ENCODE data around the gene TRIM44.

Gene TRIM44

GRCh38 chr11:35622070-35622469 lies 40.5 kb upstream of the TRIM44 start:
- Histone ChIP-seq H2AK5ac (ENCODE audit: low read depth, low read length) (no peak overlapping the region), H3K4me1 (ENCODE audit: control insufficient read depth in 2 of 2, insufficient read depth in 1 of 2, low read depth in 1 of 2, low read length in 2 of 2) (peaks cover 5 to 15% of the 10 kb centered on the region in 2 donors), H3K4ac (ENCODE audit: low read length) (no peak overlapping the region), H3K9ac (ENCODE audit: low read depth, low read length, poor library complexity) (no peak overlapping the region), H2BK12ac (ENCODE audit: low read length) (no peak overlapping the region), H3K79me1 (ENCODE audit: low read depth, low read length) (peaks cover 5% of the 10 kb centered on the region), H3K23ac (ENCODE audit: low read depth, low read length, poor library complexity) (no peak overlapping the region), H4K8ac (ENCODE audit: low read depth, low read length) (no peak overlapping the region), H3K18ac (ENCODE audit: low read length) (no peak overlapping the region), H3K14ac (ENCODE audit: low read length) (no peak overlapping the region), H3K9me3 (replicated peaks in 1 of 2; ENCODE audit: control insufficient read depth in 2 of 2, insufficient read depth in 1 of 2, low read depth in 1 of 2, low read length in 2 of 2) (no peaks in the 10 kb centered on the region), H2BK120ac (ENCODE audit: low read depth, low read length) (no peak overlapping the region), H3K36me3 (replicated peaks in 1 of 2; ENCODE audit: control insufficient read depth in 2 of 2, insufficient read depth in 2 of 2, low read length in 2 of 2) (peaks cover 0 to 10% of the 10 kb centered on the region in 2 donors), H2AFZ (ENCODE audit: low read length) (no peak overlapping the region), H2BK15ac (ENCODE audit: low read length) (no peak overlapping the region), H2BK5ac (ENCODE audit: low read length) (no peak overlapping the region), H3K27me3 (ENCODE audit: control insufficient read depth in 3 of 3, insufficient read depth in 3 of 3, low read depth in 1 of 3, low read length in 3 of 3) (no peaks in the 10 kb centered on the region), H3K4me2 (ENCODE audit: insufficient read depth, low read length, poor library complexity, severe bottlenecking) (no peak overlapping the region), H4K91ac (ENCODE audit: low read depth, low read length, poor library complexity) (no peak overlapping the region), H3K4me3 (ENCODE audit: low read length in 2 of 2) (no peak overlapping the region), H3K27ac (replicated peaks; ENCODE audit: low read length) (no peak overlapping the region)
- WGBS, 2 donors (ENCODE audit: extremely low coverage in 2 of 2, insufficient read length in 2 of 2, insufficient replicate concordance in 1 of 2), result no CpG with 5 or more reads among the region's 3 CpGs
- no peak for DNase-seq (ENCODE audit: low spot score)

DNA sequence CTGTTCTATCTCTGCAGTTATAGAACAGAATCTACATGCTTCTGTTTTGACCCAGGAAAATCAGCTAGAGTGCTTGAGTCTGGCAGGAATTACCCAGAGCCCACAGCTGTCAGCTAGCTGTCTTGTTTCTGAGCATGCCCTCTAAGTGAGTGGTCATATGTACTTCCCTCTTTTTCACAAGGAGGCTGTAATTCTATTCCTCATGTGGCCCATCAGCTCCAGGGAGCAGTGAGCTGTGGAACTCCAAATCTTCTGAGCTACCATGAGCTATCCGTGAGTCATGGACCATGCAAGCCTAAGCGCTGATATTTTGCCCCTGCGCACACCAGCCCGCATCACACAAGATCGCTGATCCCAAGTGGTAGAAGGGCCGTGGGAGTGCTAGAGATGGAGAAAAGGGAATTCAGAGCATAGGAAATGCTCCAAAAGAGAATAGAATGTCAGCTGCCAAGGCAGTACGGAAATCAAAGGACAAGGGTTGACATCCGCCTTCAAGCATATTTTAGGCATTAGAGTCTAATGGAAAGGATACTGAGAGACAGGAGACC lies 38.9 kb upstream of the TRIM44 start:
- Histone ChIP-seq H3K79me1 (ENCODE audit: low read depth, low read length) (peaks cover 5% of the 10 kb centered on the region), H3K4me3 (ENCODE audit: low read length in 2 of 2) (no peak overlapping the region), H4K8ac (ENCODE audit: low read depth, low read length) (no peak overlapping the region), H3K27me3 (ENCODE audit: control insufficient read depth in 3 of 3, insufficient read depth in 3 of 3, low read depth in 1 of 3, low read length in 3 of 3) (no peaks in the 10 kb centered on the region), H4K91ac (ENCODE audit: low read depth, low read length, poor library complexity) (no peak overlapping the region), H3K9ac (ENCODE audit: low read depth, low read length, poor library complexity) (no peak overlapping the region), H3K14ac (ENCODE audit: low read length) (no peak overlapping the region), H3K9me3 (replicated peaks in 1 of 2; ENCODE audit: control insufficient read depth in 2 of 2, insufficient read depth in 1 of 2, low read depth in 1 of 2, low read length in 2 of 2) (no peaks in the 10 kb centered on the region), H2BK15ac (ENCODE audit: low read length) (no peak overlapping the region), H2BK5ac (ENCODE audit: low read length) (no peak overlapping the region), H3K23ac (ENCODE audit: low read depth, low read length, poor library complexity) (no peak overlapping the region), H2AFZ (ENCODE audit: low read length) (no peak overlapping the region), H2AK5ac (ENCODE audit: low read depth, low read length) (no peak overlapping the region), H2BK12ac (ENCODE audit: low read length) (no peak overlapping the region), H3K18ac (ENCODE audit: low read length) (no peak overlapping the region), H3K4ac (ENCODE audit: low read length) (no peak overlapping the region), H3K36me3 (replicated peaks in 1 of 2; ENCODE audit: control insufficient read depth in 2 of 2, insufficient read depth in 2 of 2, low read length in 2 of 2) (peaks cover 0 to 10% of the 10 kb centered on the region in 2 donors), H3K4me2 (ENCODE audit: insufficient read depth, low read length, poor library complexity, severe bottlenecking) (no peak overlapping the region), H3K27ac (replicated peaks; ENCODE audit: low read length) (no peak overlapping the region), H2BK120ac (ENCODE audit: low read depth, low read length) (no peak overlapping the region), H3K4me1 (ENCODE audit: control insufficient read depth in 2 of 2, insufficient read depth in 1 of 2, low read depth in 1 of 2, low read length in 2 of 2) (peaks cover 0 to 11% of the 10 kb centered on the region in 2 donors)
- no CpG with 5 or more reads among the region's 8 CpGs for WGBS, 2 donors (ENCODE audit: extremely low coverage in 2 of 2, insufficient read length in 2 of 2, insufficient replicate concordance in 1 of 2)
- no peak for DNase-seq (ENCODE audit: low spot score)

- H2AFZ ChIP-seq (ENCODE audit: low read length), result no peak overlapping the region
- peaks cover 0 to 11% of the 10 kb centered on the region in 2 donors for H3K4me1 ChIP-seq (ENCODE audit: control insufficient read depth in 2 of 2, insufficient read depth in 1 of 2, low read depth in 1 of 2, low read length in 2 of 2)
- H4K8ac ChIP-seq (ENCODE audit: low read depth, low read length), result no peak overlapping the region
- H3K36me3 ChIP-seq (replicated peaks in 1 of 2; ENCODE audit: control insufficient read depth in 2 of 2, insufficient read depth in 2 of 2, low read length in 2 of 2), result peaks cover 0 to 10% of the 10 kb centered on the region in 2 donors
- H3K4me3 ChIP-seq (ENCODE audit: low read length in 2 of 2), result no peak overlapping the region
- H3K27ac ChIP-seq (replicated peaks; ENCODE audit: low read length), result no peak overlapping the region
- H2AK5ac ChIP-seq (ENCODE audit: low read depth, low read length), result no peak overlapping the region
- peaks cover 4% of the 10 kb centered on the region for H3K79me1 ChIP-seq (ENCODE audit: low read depth, low read length)
- no peak overlapping the region for H4K91ac ChIP-seq (ENCODE audit: low read depth, low read length, poor library complexity)
- H3K18ac ChIP-seq (ENCODE audit: low read length), result no peak overlapping the region
- no peak overlapping the region for H2BK120ac ChIP-seq (ENCODE audit: low read depth, low read length)
- H3K4ac ChIP-seq (ENCODE audit: low read length), result no peak overlapping the region
- no peak overlapping the region for H2BK15ac ChIP-seq (ENCODE audit: low read length)
- no peak overlapping the region for H3K9ac ChIP-seq (ENCODE audit: low read depth, low read length, poor library complexity)
- no peak overlapping the region for H3K4me2 ChIP-seq (ENCODE audit: insufficient read depth, low read length, poor library complexity, severe bottlenecking)
- no peaks in the 10 kb centered on the region for H3K27me3 ChIP-seq (ENCODE audit: control insufficient read depth in 3 of 3, insufficient read depth in 3 of 3, low read depth in 1 of 3, low read length in 3 of 3)
- H2BK12ac ChIP-seq (ENCODE audit: low read length), result no peak overlapping the region
- H3K14ac ChIP-seq (ENCODE audit: low read length), result no peak overlapping the region
- no peak overlapping the region for H3K23ac ChIP-seq (ENCODE audit: low read depth, low read length, poor library complexity)
- no peaks in the 10 kb centered on the region for H3K9me3 ChIP-seq (replicated peaks in 1 of 2; ENCODE audit: control insufficient read depth in 2 of 2, insufficient read depth in 1 of 2, low read depth in 1 of 2, low read length in 2 of 2)
- no peak overlapping the region for H2BK5ac ChIP-seq (ENCODE audit: low read length)
- WGBS, 2 donors (ENCODE audit: extremely low coverage in 2 of 2, insufficient read length in 2 of 2, insufficient replicate concordance in 1 of 2), result no CpG with 5 or more reads among the region's 2 CpGs
- no peak for DNase-seq (ENCODE audit: low spot score)
These were observed 38.3 kb upstream of the TRIM44 start for GRCh38 chr11:35624316-35624715.

- no peak overlapping the region for H3K4ac ChIP-seq (ENCODE audit: low read length)
- no peak overlapping the region for H3K4me3 ChIP-seq (ENCODE audit: low read length in 2 of 2)
- H3K4me1 ChIP-seq (ENCODE audit: control insufficient read depth in 2 of 2, insufficient read depth in 1 of 2, low read depth in 1 of 2, low read length in 2 of 2), result peaks cover 0 to 11% of the 10 kb centered on the region in 2 donors
- no peak overlapping the region for H3K9ac ChIP-seq (ENCODE audit: low read depth, low read length, poor library complexity)
- no peak overlapping the region for H2BK5ac ChIP-seq (ENCODE audit: low read length)
- H3K79me1 ChIP-seq (ENCODE audit: low read depth, low read length), result no peaks in the 10 kb centered on the region
- H3K36me3 ChIP-seq (replicated peaks in 1 of 2; ENCODE audit: control insufficient read depth in 2 of 2, insufficient read depth in 2 of 2, low read length in 2 of 2), result peaks cover 0 to 10% of the 10 kb centered on the region in 2 donors
- H3K27ac ChIP-seq (replicated peaks; ENCODE audit: low read length), result no peak overlapping the region
- H2BK120ac ChIP-seq (ENCODE audit: low read depth, low read length), result no peak overlapping the region
- H3K18ac ChIP-seq (ENCODE audit: low read length), result no peak overlapping the region
- no peak overlapping the region for H4K8ac ChIP-seq (ENCODE audit: low read depth, low read length)
- H3K14ac ChIP-seq (ENCODE audit: low read length), result no peak overlapping the region
- no peak overlapping the region for H2BK12ac ChIP-seq (ENCODE audit: low read length)
- no peak overlapping the region for H2AK5ac ChIP-seq (ENCODE audit: low read depth, low read length)
- no peak overlapping the region for H4K91ac ChIP-seq (ENCODE audit: low read depth, low read length, poor library complexity)
- no peaks in the 10 kb centered on the region for H3K27me3 ChIP-seq (ENCODE audit: control insufficient read depth in 3 of 3, insufficient read depth in 3 of 3, low read depth in 1 of 3, low read length in 3 of 3)
- no peak overlapping the region for H3K4me2 ChIP-seq (ENCODE audit: insufficient read depth, low read length, poor library complexity, severe bottlenecking)
- no peaks in the 10 kb centered on the region for H3K9me3 ChIP-seq (replicated peaks in 1 of 2; ENCODE audit: control insufficient read depth in 2 of 2, insufficient read depth in 1 of 2, low read depth in 1 of 2, low read length in 2 of 2)
- H2BK15ac ChIP-seq (ENCODE audit: low read length), result no peak overlapping the region
- H2AFZ ChIP-seq (ENCODE audit: low read length), result no peak overlapping the region
- H3K23ac ChIP-seq (ENCODE audit: low read depth, low read length, poor library complexity), result no peak overlapping the region
- no peak for DNase-seq (ENCODE audit: low spot score)
These were observed 37.8 kb upstream of the TRIM44 start for GRCh38 chr11:35624781-35625180.
